HepG2 (cell line): ENCODE measurements around the gene HPD. TPM values are rescaled to one million over a fixed set of nuclear protein-coding genes. Genes with fewer than 3 reads are reported as not detected.

Source experiments
- DMAP1 ChIP-seq: IDR thresholded peaks from 2 replicates; pipeline ENCODE4 v1.6.1; 2016
- MAF1 ChIP-seq: sonication (generic); formaldehyde crosslinking; IDR thresholded peaks from 2 replicates; pipeline ENCODE4 v1.5.0; 2020; ENCODE audit warnings: missing genetic modification reagents, borderline replicate concordance
- MIER3 ChIP-seq: IDR thresholded peaks from 2 replicates; pipeline ENCODE4 v1.6.1; 2016; ENCODE audit warnings: missing compliant biosample characterization, borderline replicate concordance
- NR1H2 ChIP-seq: sonication (generic); formaldehyde crosslinking; IDR thresholded peaks from 2 replicates; pipeline ENCODE4 v1.8.1; 2022; ENCODE audit warnings: low read depth, missing genetic modification reagents, borderline replicate concordance
- NR3C1 ChIP-seq: sonication (generic); formaldehyde crosslinking; IDR thresholded peaks from 2 replicates; pipeline ENCODE4 v1.4.0; 2020; ENCODE audit warnings: missing genetic modification reagents
- PLRG1 ChIP-seq: fragments of 450-650 bp; conservative IDR thresholded peaks from 2 replicates; pipeline ENCODE4 v1.6.1; 2016
- RBFOX2 ChIP-seq: fragments of 200-400 bp; formaldehyde crosslinking; IDR thresholded peaks from 2 replicates; pipeline ENCODE4 v1.6.1; 2017; ENCODE audit warnings: low read depth, mild to moderate bottlenecking, low read length
- SMAD1 ChIP-seq: sonication (generic); formaldehyde crosslinking; IDR thresholded peaks from 2 replicates; pipeline ENCODE4 v1.4.0; 2020; ENCODE audit warnings: missing genetic modification reagents, low read depth, mild to moderate bottlenecking, borderline replicate concordance
- THAP11 ChIP-seq: IDR thresholded peaks from 2 replicates; pipeline ENCODE4 v1.6.1; 2016; ENCODE audit warnings: missing biosample characterization, missing genetic modification reagents
- TOPORS ChIP-seq: sonication (generic); formaldehyde crosslinking; IDR thresholded peaks from 2 replicates; pipeline ENCODE4 v1.8.0; 2023; ENCODE audit warnings: mild to moderate bottlenecking, missing genetic modification reagents
- ZNF124 ChIP-seq: sonication (generic); formaldehyde crosslinking; IDR thresholded peaks from 2 replicates; pipeline ENCODE4 v1.4.0; 2020; ENCODE audit warnings: missing genetic modification reagents
- ZNF138 ChIP-seq: sonication (generic); formaldehyde crosslinking; IDR thresholded peaks from 2 replicates; pipeline ENCODE4 v1.5.0; 2020; ENCODE audit warnings: mild to moderate bottlenecking, low read depth, missing genetic modification reagents
- ZNF446 ChIP-seq: sonication (generic); formaldehyde crosslinking; IDR thresholded peaks from 2 replicates; pipeline ENCODE4 v1.5.0; 2020; ENCODE audit warnings: mild to moderate bottlenecking, missing genetic modification reagents
- ZNF549 ChIP-seq: sonication (generic); formaldehyde crosslinking; IDR thresholded peaks from 2 replicates; pipeline ENCODE4 v1.5.0; 2020; ENCODE audit warnings: missing genetic modification reagents
- ZNF737 ChIP-seq: sonication (generic); formaldehyde crosslinking; IDR thresholded peaks from 2 replicates; pipeline ENCODE4 v1.5.0; 2020; ENCODE audit warnings: missing genetic modification reagents, mild to moderate bottlenecking, borderline replicate concordance
- polyA plus RNA-seq, 8 experiments: library from polyadenylated mRNA; depleted of rRNA in 3 of 8; stranded (reverse) in 7 of 8; unstranded in 1 of 8; fragments of >200 nt; fragmentation: Illumina TruSeq in 4 of 8; extraction: Trizol in 4 of 8; gene quantifications; 2 replicates each; pipeline versions ENCODE4 v1.2.1 to v1.2.3, GENCODE V29; 2011 to 2016; ENCODE audit warnings: low read depth in 4 of 8, missing spikeins in 1 of 8, mixed read lengths in 1 of 8; ENCODE audit not compliant: insufficient read depth in 1 of 8
- total RNA-seq, 5 experiments: library from RNA; depleted of rRNA; stranded (reverse); fragments of >200 nt; fragmentation: Illumina TruSeq; extraction: Trizol; gene quantifications; 2 replicates each; pipeline ENCODE4 v1.2.3, GENCODE V29; 2016; ENCODE audit warnings: low read depth in 1 of 5
- TF ChIP-seq, protein P1 (sequence below): sonication (generic); formaldehyde crosslinking; IDR thresholded peaks from 2 replicates; pipeline ENCODE4 v1.8.1; 2023; ENCODE audit warnings: mild to moderate bottlenecking, inconsistent platforms, moderate library complexity, missing genetic modification reagents, borderline replicate concordance
- TF ChIP-seq, protein P2 (sequence below): sonication (generic); formaldehyde crosslinking; IDR thresholded peaks from 2 replicates; pipeline ENCODE4 v1.8.0; 2022; ENCODE audit warnings: missing genetic modification reagents, mild to moderate bottlenecking, inconsistent platforms, borderline replicate concordance
- TF ChIP-seq, protein P3 (sequence below): sonication (generic); formaldehyde crosslinking; IDR thresholded peaks from 2 replicates; pipeline ENCODE4 v1.8.0; 2023; ENCODE audit warnings: mild to moderate bottlenecking, missing genetic modification reagents
- TF ChIP-seq, protein P4 (sequence below): sonication (generic); formaldehyde crosslinking; IDR thresholded peaks from 2 replicates; pipeline ENCODE4 v1.4.0; 2020; ENCODE audit warnings: missing genetic modification reagents, borderline replicate concordance
- TF ChIP-seq, protein P5 (sequence below): sonication (generic); formaldehyde crosslinking; IDR thresholded peaks from 2 replicates; pipeline ENCODE4 v1.4.0; 2020; ENCODE audit warnings: missing genetic modification reagents; ENCODE audit errors: not compliant biosample characterization
- TF ChIP-seq, protein P6 (sequence below): sonication (generic); formaldehyde crosslinking; IDR thresholded peaks from 2 replicates; pipeline ENCODE4 v1.4.0; 2020; ENCODE audit warnings: mild to moderate bottlenecking, missing genetic modification reagents

Gene HPD
- total and polyA plus RNA-seq, 2 of the 13 experiments (the other 11 are each of a cell fraction or from before 2014, with no cell fraction given): 120 to 195 TPM

DNA sequence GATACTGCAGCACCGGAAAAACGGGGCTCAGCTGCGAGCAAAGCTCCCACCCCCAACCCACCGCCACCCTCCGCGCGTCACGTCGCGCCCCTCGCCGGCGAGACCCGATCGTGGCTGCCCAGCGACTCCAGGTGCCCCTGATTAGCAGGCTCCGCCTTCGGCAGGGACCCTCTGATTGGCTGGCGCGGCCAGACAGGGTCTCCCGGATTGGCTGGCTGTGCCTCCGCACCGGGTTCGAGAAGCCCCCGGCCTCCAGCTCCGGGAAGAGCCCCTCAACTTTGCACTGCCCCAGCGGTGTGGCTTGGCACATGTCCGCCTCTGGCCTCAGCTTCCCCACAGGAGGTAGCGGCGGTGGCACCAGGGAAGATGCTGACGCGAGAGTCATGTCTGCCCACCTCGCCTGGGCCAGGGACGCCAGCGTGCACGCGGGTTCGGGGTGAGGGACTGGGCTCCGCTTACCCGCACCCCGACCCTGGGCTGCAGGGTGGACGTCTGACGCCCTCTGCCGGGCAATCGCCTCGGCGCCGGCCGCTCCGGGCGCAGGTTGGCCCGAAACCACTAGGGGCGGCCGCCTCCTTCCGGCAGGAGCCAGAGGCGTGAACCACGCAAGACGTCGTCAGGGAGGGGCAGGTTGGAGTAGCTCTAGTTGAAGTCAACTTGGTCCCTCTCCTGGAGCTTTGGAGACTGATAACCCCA lies 64.7 kb downstream of the HPD start (continued):
- TF ChIP-seq, protein P1, sequence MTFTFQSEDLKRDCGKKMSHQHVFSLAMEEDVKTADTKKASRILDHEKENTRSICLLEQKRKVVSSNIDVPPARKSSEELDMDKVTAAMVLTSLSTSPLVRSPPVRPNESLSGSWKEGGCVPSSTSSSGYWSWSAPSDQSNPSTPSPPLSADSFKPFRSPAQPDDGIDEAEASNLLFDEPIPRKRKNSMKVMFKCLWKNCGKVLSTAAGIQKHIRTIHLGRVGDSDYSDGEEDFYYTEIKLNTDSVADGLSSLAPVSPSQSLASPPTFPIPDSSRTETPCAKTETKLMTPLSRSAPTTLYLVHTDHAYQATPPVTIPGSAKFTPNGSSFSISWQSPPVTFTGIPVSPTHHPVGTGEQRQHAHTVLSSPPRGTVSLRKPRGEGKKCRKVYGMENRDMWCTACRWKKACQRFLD (CRISPR knock-in tag): 0 out of 2 replicates have a peak, but pooled peaks have one; percentile 91
- TF ChIP-seq ZNF124 (CRISPR knock-in tag) (peak; percentile 58; the same call in 1 of the 2 replicates), ZNF549 (CRISPR knock-in tag) (0 out of 2 replicates have a peak, but pooled peaks have one; percentile 41), RBFOX2 (peak; percentile 83), ZNF138 (CRISPR knock-in tag) (0 out of 2 replicates have a peak, but pooled peaks have one; percentile 28), NR3C1 (CRISPR knock-in tag) (no peak), ZNF737 (CRISPR knock-in tag) (no peak), PLRG1 (no peak), MAF1 (CRISPR knock-in tag) (peak; percentile 80; the same call in 1 of the 2 replicates), MIER3 (CRISPR knock-in tag) (no peak), SMAD1 (peak; percentile 87; the same call in 1 of the 2 replicates), THAP11 (CRISPR knock-in tag) (peak; percentile 48; the same call in 1 of the 2 replicates), DMAP1 (CRISPR knock-in tag) (no peak; the same call in 1 of the 2 replicates), NR1H2 (CRISPR knock-in tag) (no peak), TOPORS (CRISPR knock-in tag) (no peak), ZNF446 (CRISPR knock-in tag) (no peak)
- TF ChIP-seq, protein P2, sequence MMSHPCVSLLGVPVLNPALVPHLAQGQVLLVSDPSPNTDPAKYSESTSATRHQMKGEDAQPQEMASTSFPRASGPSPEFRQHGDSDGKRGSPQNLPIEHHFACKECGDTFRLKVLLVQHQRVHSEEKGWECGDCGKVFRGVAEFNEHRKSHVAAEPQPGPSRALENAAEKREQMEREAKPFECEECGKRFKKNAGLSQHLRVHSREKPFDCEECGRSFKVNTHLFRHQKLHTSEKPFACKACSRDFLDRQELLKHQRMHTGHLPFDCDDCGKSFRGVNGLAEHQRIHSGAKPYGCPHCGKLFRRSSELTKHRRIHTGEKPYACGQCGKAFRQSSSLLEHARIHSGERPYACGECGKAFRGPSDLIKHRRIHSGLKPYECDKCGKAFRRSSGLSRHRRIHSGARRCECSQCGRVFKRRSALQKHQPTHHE (CRISPR knock-in tag): peak; percentile 47; the same call in 1 of the 2 replicates
- TF ChIP-seq, protein P3, sequence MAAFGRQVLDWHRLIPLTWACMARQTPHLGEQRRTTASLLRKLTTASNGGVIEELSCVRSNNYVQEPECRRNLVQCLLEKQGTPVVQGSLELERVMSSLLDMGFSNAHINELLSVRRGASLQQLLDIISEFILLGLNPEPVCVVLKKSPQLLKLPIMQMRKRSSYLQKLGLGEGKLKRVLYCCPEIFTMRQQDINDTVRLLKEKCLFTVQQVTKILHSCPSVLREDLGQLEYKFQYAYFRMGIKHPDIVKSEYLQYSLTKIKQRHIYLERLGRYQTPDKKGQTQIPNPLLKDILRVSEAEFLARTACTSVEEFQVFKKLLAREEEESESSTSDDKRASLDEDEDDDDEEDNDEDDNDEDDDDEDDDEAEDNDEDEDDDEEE (CRISPR knock-in tag): no peak
- TF ChIP-seq, protein P4, sequence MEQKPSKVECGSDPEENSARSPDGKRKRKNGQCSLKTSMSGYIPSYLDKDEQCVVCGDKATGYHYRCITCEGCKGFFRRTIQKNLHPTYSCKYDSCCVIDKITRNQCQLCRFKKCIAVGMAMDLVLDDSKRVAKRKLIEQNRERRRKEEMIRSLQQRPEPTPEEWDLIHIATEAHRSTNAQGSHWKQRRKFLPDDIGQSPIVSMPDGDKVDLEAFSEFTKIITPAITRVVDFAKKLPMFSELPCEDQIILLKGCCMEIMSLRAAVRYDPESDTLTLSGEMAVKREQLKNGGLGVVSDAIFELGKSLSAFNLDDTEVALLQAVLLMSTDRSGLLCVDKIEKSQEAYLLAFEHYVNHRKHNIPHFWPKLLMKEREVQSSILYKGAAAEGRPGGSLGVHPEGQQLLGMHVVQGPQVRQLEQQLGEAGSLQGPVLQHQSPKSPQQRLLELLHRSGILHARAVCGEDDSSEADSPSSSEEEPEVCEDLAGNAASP: peak; percentile 80
- TF ChIP-seq, protein P5, sequence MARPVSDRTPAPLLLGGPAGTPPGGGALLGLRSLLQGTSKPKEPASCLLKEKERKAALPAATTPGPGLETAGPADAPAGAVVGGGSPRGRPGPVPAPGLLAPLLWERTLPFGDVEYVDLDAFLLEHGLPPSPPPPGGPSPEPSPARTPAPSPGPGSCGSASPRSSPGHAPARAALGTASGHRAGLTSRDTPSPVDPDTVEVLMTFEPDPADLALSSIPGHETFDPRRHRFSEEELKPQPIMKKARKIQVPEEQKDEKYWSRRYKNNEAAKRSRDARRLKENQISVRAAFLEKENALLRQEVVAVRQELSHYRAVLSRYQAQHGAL (CRISPR knock-in tag): no peak
- TF ChIP-seq, protein P6, sequence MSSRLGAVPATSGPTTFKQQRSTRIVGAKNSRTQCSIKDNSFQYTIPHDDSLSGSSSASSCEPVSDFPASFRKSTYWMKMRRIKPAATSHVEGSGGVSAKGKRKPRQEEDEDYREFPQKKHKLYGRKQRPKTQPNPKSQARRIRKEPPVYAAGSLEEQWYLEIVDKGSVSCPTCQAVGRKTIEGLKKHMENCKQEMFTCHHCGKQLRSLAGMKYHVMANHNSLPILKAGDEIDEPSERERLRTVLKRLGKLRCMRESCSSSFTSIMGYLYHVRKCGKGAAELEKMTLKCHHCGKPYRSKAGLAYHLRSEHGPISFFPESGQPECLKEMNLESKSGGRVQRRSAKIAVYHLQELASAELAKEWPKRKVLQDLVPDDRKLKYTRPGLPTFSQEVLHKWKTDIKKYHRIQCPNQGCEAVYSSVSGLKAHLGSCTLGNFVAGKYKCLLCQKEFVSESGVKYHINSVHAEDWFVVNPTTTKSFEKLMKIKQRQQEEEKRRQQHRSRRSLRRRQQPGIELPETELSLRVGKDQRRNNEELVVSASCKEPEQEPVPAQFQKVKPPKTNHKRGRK: no peak
